NCI-H510A treated with DMSO at 0.1 percent for 48 hours (cell line): ENCODE measurements around the gene OCA2.
A peak's percentile ranks its signal among the peaks of the same experiment; 100 is the strongest.
"Not testable (repeated sequence)": the region's sequence is repeated elsewhere in the genome, so short reads cannot be mapped to it uniquely, and the experiment has no call there.

Experiments used
- DNase-seq: peaks from one replicate; lab custom pipeline; 2025; lab: John Stamatoyannopoulos, UW

Gene OCA2

GRCh38 chr15:27768732-27769475 lies 330.2 kb downstream of the OCA2 start:
- peak; percentile 26 for DNase-seq

DNA sequence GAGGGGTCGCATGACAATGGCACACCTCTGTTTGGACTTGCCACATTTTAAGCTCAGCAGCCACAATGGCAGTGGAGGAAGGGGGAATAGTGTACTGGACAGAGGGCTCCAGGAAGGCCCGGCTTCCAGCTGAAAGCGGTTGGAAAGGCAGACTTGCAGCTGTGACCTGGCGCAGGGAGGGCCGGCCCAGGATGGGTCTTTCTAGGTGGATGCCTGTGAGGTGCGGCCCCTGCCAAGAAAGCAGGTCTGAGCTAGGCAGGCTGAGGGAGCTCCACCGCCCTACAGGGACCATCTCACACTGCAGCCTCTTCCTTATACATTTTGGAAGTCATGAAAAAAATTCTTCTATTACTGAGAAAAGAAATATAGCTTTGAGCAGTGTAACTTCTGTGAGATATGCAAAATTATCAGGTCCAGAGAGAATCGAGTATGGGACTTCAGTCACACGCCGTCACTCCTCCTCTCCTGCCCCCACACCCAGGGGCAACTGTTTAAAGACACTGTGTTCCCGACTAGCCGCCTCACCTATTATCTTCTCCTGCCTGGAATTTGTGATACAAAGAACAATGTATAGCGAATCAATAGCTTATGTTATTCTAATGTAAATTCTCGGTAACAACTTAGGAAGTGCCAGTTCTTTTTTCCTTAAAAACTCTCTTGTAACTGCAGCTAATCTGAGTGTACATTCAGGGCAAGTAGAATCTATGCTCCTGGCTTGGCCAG lies 331.0 kb downstream of the OCA2 start:
- DNase-seq: no peak

GRCh38 chr15:27767430-27767829 lies 331.7 kb downstream of the OCA2 start:
- not testable (repeated sequence) for DNase-seq

- no peak for DNase-seq
Observed at GRCh38 chr15:27764339-27764738, 334.8 kb downstream of the OCA2 start.

GRCh38 chr15:27763514-27763913 lies 335.6 kb downstream of the OCA2 start:
- DNase-seq: no peak

DNA sequence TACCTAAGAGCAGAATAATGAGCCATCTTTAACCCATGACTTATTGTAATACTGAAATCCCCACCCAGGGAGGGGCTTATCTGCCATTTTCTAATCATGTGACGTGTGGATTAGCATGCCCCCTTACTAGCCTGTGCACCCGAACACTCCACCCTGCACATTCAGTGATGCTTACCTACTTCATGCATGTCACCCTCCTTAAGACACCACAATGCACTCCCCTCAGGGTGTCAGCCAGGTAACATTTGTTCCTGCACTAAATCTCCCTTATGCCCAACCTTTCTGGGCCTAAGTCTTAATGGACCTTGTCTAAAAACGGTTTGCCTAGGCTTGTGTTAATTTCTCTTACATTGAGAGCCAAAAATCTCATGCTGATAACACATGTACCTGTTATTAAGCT lies 336.6 kb downstream of the OCA2 start:
- no peak for DNase-seq

DNA sequence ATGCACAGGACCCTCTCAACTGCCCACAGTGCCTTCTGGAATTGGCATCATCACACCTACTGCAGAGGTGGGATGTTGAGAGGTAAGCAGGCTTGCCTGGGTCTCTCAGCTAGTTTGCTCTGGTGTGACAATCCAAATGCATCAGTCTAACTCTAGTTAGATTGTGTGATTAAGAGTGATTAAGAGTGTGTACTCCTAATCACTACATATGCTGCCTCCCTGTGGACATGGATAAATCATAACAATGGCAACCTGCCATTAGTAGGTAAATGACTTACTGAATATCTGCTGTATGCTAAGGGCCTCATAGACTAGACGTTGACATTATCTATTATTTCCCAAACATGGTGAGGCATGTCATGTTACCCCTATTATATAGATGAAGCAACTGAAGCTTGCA lies 342.1 kb downstream of the OCA2 start:
- DNase-seq: no peak

GRCh38 chr15:27752691-27753090 lies 346.4 kb downstream of the OCA2 start:
- no peak for DNase-seq

GRCh38 chr15:27747997-27748396 lies 351.1 kb downstream of the OCA2 start:
- DNase-seq: no peak

DNA sequence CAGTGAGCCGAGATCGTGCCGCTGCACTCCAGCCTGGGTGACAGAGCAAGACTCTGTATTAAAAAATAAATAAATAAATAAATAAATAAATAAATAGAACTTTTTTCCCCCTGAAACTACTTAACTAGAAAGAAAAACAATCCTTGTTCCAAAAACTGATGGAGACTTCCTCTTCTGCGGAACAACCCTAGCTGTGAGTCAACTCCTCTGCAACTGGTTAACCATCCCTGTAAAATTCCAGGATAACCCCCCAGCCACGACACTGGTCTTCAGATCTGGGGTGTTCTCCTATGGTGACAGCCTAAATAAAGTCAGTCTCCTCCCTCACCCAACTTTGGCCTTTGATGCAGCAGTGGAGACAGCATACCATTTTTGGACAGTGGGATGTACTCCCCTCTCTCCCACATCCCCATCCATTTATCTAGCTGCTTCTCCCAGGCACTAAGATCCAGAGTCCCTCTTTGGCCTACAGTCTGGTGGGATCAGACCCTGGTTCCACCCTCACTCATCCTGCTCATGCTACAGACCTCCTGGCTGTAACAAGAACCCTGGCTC lies 352.6 kb downstream of the OCA2 start:
- no peak for DNase-seq

DNA sequence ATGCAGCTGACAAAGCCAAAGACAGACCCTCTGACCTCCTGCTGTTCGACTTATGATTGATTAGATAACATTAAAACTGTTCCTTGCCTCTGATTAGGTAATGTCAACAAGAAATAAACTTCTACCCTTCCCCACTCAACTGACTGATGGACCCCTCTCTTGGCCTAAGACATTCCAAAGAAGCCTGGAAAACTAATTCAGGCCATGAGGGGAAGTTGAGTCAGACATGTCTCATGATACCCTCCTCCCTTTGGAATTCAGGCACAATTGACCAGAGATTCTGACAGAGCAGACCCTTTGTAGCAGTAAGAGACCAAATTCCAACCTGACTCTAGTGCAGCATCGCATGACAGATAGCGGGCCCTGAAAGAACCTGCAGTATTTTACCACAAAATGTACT lies 354.5 kb downstream of the OCA2 start:
- no peak for DNase-seq

- DNase-seq: peak; percentile 20
Observed at GRCh38 chr15:27743638-27744037, 355.5 kb downstream of the OCA2 start.

- DNase-seq: no peak
Observed at GRCh38 chr15:27742751-27743477, 356.2 kb downstream of the OCA2 start.

DNA sequence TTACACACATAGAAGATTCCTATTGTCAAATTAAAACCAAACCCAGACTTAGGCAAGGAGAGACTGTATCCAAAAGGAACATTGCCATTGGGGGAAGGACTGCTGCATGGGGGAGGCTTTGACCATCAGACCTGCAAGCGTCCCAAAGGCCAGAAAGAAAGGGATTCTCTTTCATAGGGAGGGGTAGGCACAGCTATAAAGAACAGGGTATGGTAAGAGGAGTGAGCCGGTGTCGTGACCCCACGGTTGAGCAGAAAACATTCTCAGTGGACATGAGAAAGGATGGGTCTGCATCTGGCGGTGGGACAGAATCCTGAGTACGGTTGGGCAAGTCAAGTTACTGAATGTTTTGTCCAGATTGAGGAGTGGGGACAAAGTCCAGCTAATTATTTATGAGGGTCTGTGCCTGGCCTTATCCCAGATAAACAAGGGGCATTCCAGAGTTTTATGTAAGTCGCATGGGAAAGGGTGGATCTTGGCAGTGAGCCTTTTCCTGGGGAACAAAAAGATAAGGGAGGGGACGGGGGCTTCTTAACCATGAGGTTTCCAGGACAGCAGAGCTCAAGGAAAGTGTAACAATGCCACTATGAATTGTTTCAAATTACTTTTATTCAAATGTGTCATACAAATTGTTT lies 357.8 kb downstream of the OCA2 start:
- no peak for DNase-seq

- DNase-seq: no peak
Observed at GRCh38 chr15:27734785-27735495, 364.2 kb downstream of the OCA2 start.

DNA sequence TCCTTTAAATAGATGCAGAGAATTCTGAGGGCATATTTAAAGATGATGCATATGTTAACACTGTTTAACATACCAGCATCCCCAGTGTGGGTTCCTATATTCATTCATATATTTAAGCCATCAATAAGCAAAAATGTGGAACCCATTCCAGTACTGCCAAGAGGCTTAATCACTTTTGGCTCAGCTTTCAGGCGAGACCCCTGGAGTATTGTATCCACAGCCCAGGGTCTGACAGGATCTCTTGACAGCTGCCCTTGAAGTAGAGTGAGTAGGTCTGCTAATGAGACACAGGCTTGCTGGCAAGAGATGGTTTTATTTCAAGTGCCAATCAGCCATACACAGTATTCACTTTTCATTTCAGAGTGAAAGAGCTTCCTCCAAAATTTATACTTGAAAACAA lies 367.3 kb downstream of the OCA2 start:
- no peak for DNase-seq

DNA sequence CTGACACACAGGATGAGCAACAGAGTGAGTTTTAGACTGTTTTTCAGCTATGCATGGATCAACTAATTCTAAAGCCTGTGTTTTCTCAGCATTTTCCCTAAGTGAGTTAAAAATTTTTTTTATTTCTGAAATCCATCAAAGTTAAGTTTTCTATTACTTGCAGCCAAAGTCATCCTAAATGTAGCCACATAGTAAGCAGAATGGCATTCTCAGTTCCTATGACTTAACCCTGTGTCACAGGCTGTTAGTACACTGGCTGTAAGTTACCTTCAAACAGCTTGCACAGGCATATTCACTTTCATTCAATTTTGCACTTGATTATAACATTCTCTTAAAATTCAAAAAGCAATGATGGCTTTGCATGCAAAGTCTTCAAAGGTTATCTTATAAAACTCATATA lies 368.2 kb downstream of the OCA2 start:
- no peak for DNase-seq

- DNase-seq: no peak
Observed at GRCh38 chr15:27725731-27726130, 373.4 kb downstream of the OCA2 start.

GRCh38 chr15:27723821-27724220 lies 375.3 kb downstream of the OCA2 start:
- peak; percentile 54 for DNase-seq

- DNase-seq: no peak
Observed at GRCh38 chr15:27722102-27722501, 377.0 kb downstream of the OCA2 start.

- DNase-seq: no peak
Observed at GRCh38 chr15:27714675-27715074, 384.4 kb downstream of the OCA2 start.

- DNase-seq: not testable (repeated sequence)
Observed at GRCh38 chr15:27713850-27714249, 385.3 kb downstream of the OCA2 start.
